Transverse colon (tissue), 3 donors: Measurements from ENCODE around the gene ETV7.

ENCODE experiments used
- POLR2A ChIP-seq: fragments of 450-650 bp; IDR thresholded peaks from one replicate; pipeline ENCODE4 v1.6.1; 2016; ENCODE audit warnings: antibody characterized with exemption, mild to moderate bottlenecking, moderate library complexity
- TF ChIP-seq, protein P1 (sequence below), 5 experiments: fragments of 200-600 bp in 3 of 5; fragments of 450-650 bp in 2 of 5; sonication (generic) in 3 of 5; IDR thresholded peaks; 1 replicate in 2 of 5; 2 replicates in 3 of 5; pipeline ENCODE4 v1.5.1; 2016 to 2017; ENCODE audit warnings: antibody characterized with exemption in 5 of 5, inconsistent platforms in 3 of 5, mild to moderate bottlenecking in 2 of 5, moderate library complexity in 1 of 5

- TF ChIP-seq, protein P1, sequence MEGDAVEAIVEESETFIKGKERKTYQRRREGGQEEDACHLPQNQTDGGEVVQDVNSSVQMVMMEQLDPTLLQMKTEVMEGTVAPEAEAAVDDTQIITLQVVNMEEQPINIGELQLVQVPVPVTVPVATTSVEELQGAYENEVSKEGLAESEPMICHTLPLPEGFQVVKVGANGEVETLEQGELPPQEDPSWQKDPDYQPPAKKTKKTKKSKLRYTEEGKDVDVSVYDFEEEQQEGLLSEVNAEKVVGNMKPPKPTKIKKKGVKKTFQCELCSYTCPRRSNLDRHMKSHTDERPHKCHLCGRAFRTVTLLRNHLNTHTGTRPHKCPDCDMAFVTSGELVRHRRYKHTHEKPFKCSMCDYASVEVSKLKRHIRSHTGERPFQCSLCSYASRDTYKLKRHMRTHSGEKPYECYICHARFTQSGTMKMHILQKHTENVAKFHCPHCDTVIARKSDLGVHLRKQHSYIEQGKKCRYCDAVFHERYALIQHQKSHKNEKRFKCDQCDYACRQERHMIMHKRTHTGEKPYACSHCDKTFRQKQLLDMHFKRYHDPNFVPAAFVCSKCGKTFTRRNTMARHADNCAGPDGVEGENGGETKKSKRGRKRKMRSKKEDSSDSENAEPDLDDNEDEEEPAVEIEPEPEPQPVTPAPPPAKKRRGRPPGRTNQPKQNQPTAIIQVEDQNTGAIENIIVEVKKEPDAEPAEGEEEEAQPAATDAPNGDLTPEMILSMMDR (IDR thresholded peaks at IDR 0.05), result no peak
- TF ChIP-seq POLR2A, result no peak
These were observed 63.3 kb downstream of the ETV7 start for GRCh38 chr6:36324191-36324590.
